Uterus (tissue), 4 donors: Measurements from ENCODE around the gene KRT28. TPM values are rescaled to one million over a fixed set of nuclear protein-coding genes. Genes with fewer than 3 reads are reported as not detected.
A peak's percentile ranks its signal among the peaks of the same experiment; 100 is the strongest.

Source experiments
- DNase-seq, 2 donors: peaks; one replicate each; pipeline ENCODE4 v3.0.0-alpha.2; 2019 to 2020
- H3K27ac ChIP-seq, 2 donors: fragments of 200-600 bp; sonication (generic); 1 replicate in 1 of 2; 2 replicates in 1 of 2; pipeline ENCODE4 v1.5.1; 2016 to 2018
- H3K27me3 ChIP-seq, 2 donors: fragments of 200-600 bp; sonication (generic); one replicate each; pipeline ENCODE4 v1.5.1; 2018 to 2019; ENCODE audit warnings: control low read depth in 1 of 2
- H3K36me3 ChIP-seq, 2 donors: fragments of 200-600 bp; sonication (generic); one replicate each; pipeline ENCODE4 v1.5.1; 2019; ENCODE audit warnings: control low read depth in 1 of 2
- H3K4me1 ChIP-seq, 2 donors: fragments of 200-600 bp; sonication (generic); one replicate each; pipeline ENCODE4 v1.5.1; 2018 to 2019; ENCODE audit warnings: control low read depth in 1 of 2
- H3K4me3 ChIP-seq, 2 donors: fragments of 200-600 bp; sonication (generic); 1 replicate in 1 of 2; 2 replicates in 1 of 2; pipeline ENCODE4 v1.5.1; 2018 to 2019; ENCODE audit warnings: mild to moderate bottlenecking in 1 of 2
- H3K9me3 ChIP-seq, 2 donors: fragments of 200-600 bp; sonication (generic); one replicate each; pipeline ENCODE4 v1.5.1; 2019; ENCODE audit warnings: control low read depth in 1 of 2
- CTCF ChIP-seq, 4 experiments: fragments of 200-600 bp in 2 of 4; fragments of 450-650 bp in 2 of 4; sonication (generic) in 2 of 4; IDR thresholded peaks; one replicate each; pipeline ENCODE4 v1.5.1; 2016 to 2019; ENCODE audit warnings: antibody characterized with exemption in 4 of 4, mild to moderate bottlenecking in 2 of 4, moderate library complexity in 1 of 4
- POLR2A ChIP-seq, 2 donors: fragments of 450-650 bp; IDR thresholded peaks; one replicate each; pipeline ENCODE4 v1.6.1; 2016; ENCODE audit warnings: antibody characterized with exemption in 2 of 2, mild to moderate bottlenecking in 1 of 2, moderate library complexity in 1 of 2
- intact Hi-C: fragments of 100-400 bp; cut with DNase I; formaldehyde crosslinking; loops from one replicate; pipeline ENCODE4 v1.15.1; 2023; ENCODE audit warnings: low total_unique reads
- total RNA-seq, 4 donors: library from RNA; depleted of rRNA in 3 of 4; stranded (reverse); fragments of >200 nt in 3 of 4; gene quantifications; one replicate each; pipeline versions ENCODE4 v1.1.0 to v1.2.4, GENCODE V29; 2014 to 2023
- donor health status: DM: yes; HTN: yes; CAD: no.

The KRT28 gene
- total RNA-seq, 4 donors from 2014 or later = not detected

- Histone ChIP-seq H3K36me3 (no peaks in the 10 kb centered on the region), H3K9me3 (no peaks in the 10 kb centered on the region), H3K4me1 (no peaks in the 10 kb centered on the region), H3K4me3 (no peak overlapping the region), H3K27me3 (no peaks in the 10 kb centered on the region), H3K27ac (no peak overlapping the region)
- no peak for TF ChIP-seq CTCF (IDR thresholded peaks at IDR 0.05)
- TF ChIP-seq POLR2A (IDR thresholded peaks at IDR 0.05) = no peak
- intact Hi-C loops = no loop called here
- no peak for DNase-seq
Observed at GRCh38 chr17:40830085-40830776, 30.5 kb upstream of the KRT28 start.

- H3K27me3 ChIP-seq = no peaks in the 10 kb centered on the region
- H3K36me3 ChIP-seq = no peaks in the 10 kb centered on the region
- intact Hi-C loops = no loop called here
- H3K27ac ChIP-seq = peak overlapping the region in 1 of 2 donors; percentile 12
- TF ChIP-seq POLR2A (IDR thresholded peaks at IDR 0.05) = no peak
- TF ChIP-seq CTCF (IDR thresholded peaks at IDR 0.05) = no peak
- H3K4me1 ChIP-seq = no peaks in the 10 kb centered on the region
- no peak overlapping the region for H3K4me3 ChIP-seq
- DNase-seq = no peak
- H3K9me3 ChIP-seq = no peaks in the 10 kb centered on the region
Observed at GRCh38 chr17:40828454-40829044, 28.8 kb upstream of the KRT28 start.

GRCh38 chr17:40827746-40828453 is 28.1 kb upstream of the KRT28 start:
- H3K27ac ChIP-seq = peak overlapping the region in 1 of 2 donors; percentile 12
- TF ChIP-seq POLR2A (IDR thresholded peaks at IDR 0.05) = no peak
- TF ChIP-seq CTCF (IDR thresholded peaks at IDR 0.05) = no peak
- H3K27me3 ChIP-seq = no peaks in the 10 kb centered on the region
- intact Hi-C loops = no loop called here
- no peaks in the 10 kb centered on the region for H3K4me1 ChIP-seq
- H3K4me3 ChIP-seq = no peak overlapping the region
- DNase-seq = no peak
- H3K36me3 ChIP-seq = no peaks in the 10 kb centered on the region
- no peaks in the 10 kb centered on the region for H3K9me3 ChIP-seq

- DNase-seq = no peak
- Histone ChIP-seq H3K27ac (no peak overlapping the region), H3K4me1 (no peaks in the 10 kb centered on the region), H3K27me3 (no peaks in the 10 kb centered on the region), H3K9me3 (no peaks in the 10 kb centered on the region), H3K36me3 (no peaks in the 10 kb centered on the region), H3K4me3 (no peak overlapping the region)
- intact Hi-C loops = no loop called here
- TF ChIP-seq POLR2A (IDR thresholded peaks at IDR 0.05) = no peak
- no peak for TF ChIP-seq CTCF (IDR thresholded peaks at IDR 0.05)
Observed at GRCh38 chr17:40825599-40825998, 25.8 kb upstream of the KRT28 start.
